Activated CD4-positive, alpha-beta T cell treated with anti-CD3 and anti-CD28 coated beads for 36 hours (primary cell): ENCODE results near the gene SLC16A12. TPM values are rescaled to one million over a fixed set of nuclear protein-coding genes. Genes with fewer than 3 reads are reported as not detected.

ENCODE experiments used
- ATAC-seq: fragments of 200-7000 bp; cut with Tn5 transposase; one replicate; pipeline ENCODE4 v1.10.0; 2021; ENCODE audit warnings: mild to moderate bottlenecking, moderate library complexity
- CTCF ChIA-PET: fragments of 350-600 bp; sonication (Branson Sonifier 250); formaldehyde crosslinking; loops from one replicate; lab custom pipeline; 2021; ENCODE audit warnings: antibody characterized with exemption; lab: Charles Lee
- POLR2A ChIA-PET: fragments of 350-600 bp; sonication (Branson Sonifier 250); formaldehyde crosslinking; loops from one replicate; lab custom pipeline; 2021; ENCODE audit warnings: antibody characterized with exemption, inconsistent platforms; lab: Charles Lee
- DNase-seq: peaks from one replicate; pipeline ENCODE4 v3.0.0-alpha.2; 2020
- H3K27ac Mint-ChIP-seq: one replicate; pipeline ENCODE4 v1.8.0; 2021; ENCODE audit warnings: mixed read lengths
- H3K27me3 Mint-ChIP-seq: one replicate; pipeline ENCODE4 v1.8.0; 2021; ENCODE audit warnings: mixed read lengths
- H3K36me3 Mint-ChIP-seq: one replicate; pipeline ENCODE4 v1.8.0; 2021; ENCODE audit warnings: low read depth, mixed read lengths
- H3K4me1 Mint-ChIP-seq: one replicate; pipeline ENCODE4 v1.8.0; 2021; ENCODE audit warnings: mixed read lengths
- H3K4me3 Mint-ChIP-seq: one replicate; pipeline ENCODE4 v1.8.0; 2021; ENCODE audit warnings: mild to moderate bottlenecking, moderate library complexity, mixed read lengths
- H3K9me3 Mint-ChIP-seq: one replicate; pipeline ENCODE4 v1.8.0; 2021; ENCODE audit warnings: low read depth, mixed read lengths
- intact Hi-C, 2 experiments: fragments of 100-400 bp; cut with DNase I in 1 of 2; cut with micrococcal nuclease in 1 of 2; formaldehyde crosslinking; loops; one replicate each; pipeline versions ENCODE4 v1.14.2 to v1.15.1; 2022 to 2024; cut with DNase I, micrococcal nuclease
- total RNA-seq, 2 experiments: library from RNA; stranded (reverse); gene quantifications; one replicate each; pipeline ENCODE4 v1.2.3, GENCODE V29; 2021

The SLC16A12 gene
- total RNA-seq, 2 experiments from 2014 or later = not detected

DNA sequence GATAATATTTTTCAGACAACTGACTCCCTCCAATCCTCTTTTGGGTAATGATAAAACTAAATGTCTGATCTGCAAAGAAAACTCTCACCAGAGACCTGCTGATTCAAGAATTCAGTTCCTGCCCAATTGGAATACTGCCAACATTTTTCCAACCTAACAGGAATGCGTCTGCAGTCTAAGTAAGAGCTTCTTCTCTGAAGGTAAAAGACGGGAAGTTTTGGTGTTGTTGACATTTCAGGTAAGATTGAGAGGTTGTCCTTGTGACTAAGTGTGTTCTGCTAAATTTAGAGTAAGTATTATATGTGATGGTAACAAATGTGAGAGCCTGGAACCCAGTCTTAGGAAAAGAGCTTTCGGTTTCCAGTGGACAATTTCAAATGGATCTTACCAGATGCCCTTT is 103.4 kb downstream of the SLC16A12 start:
- peaks cover 11% of the 10 kb centered on the region for H3K27me3 Mint-ChIP-seq
- no peaks in the 10 kb centered on the region for H3K9me3 Mint-ChIP-seq
- H3K4me1 Mint-ChIP-seq = no peaks in the 10 kb centered on the region
- DNase-seq (no peak), ATAC-seq (no peak)
- H3K36me3 Mint-ChIP-seq = no peaks in the 10 kb centered on the region
- intact Hi-C loops = no loop called here
- POLR2A ChIA-PET = no interaction called here
- no peak overlapping the region for H3K27ac Mint-ChIP-seq
- H3K4me3 Mint-ChIP-seq = no peak overlapping the region
- CTCF ChIA-PET = no interaction called here

DNA sequence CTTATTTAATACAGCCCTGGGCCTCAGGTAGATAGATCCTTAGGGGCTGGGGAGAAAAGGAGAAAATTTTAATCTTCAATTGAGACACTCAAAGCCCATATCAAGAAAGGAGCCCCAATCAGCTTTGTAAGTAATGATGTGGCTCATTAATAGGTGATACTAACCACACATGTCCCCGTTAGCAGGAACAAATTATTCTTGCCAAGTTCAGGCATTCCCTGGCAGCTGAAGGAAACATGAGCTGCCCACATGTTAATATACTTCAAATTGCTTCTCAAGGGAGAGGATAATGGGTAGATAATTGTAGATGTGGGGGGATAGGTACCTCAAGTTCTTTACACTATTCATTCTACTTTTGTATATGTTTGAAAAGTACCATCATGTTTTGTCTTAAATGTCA is 106.5 kb downstream of the SLC16A12 start:
- CTCF ChIA-PET = interaction anchor here (0.9 to 2.1 kb wide), 3 partner anchors 11 to 210 kb away, joined by 3 to 8 read pairs (median 4); no protein-coding TSS in a partner anchor
- H3K27ac Mint-ChIP-seq = no peak overlapping the region
- no peak for ATAC-seq

DNA sequence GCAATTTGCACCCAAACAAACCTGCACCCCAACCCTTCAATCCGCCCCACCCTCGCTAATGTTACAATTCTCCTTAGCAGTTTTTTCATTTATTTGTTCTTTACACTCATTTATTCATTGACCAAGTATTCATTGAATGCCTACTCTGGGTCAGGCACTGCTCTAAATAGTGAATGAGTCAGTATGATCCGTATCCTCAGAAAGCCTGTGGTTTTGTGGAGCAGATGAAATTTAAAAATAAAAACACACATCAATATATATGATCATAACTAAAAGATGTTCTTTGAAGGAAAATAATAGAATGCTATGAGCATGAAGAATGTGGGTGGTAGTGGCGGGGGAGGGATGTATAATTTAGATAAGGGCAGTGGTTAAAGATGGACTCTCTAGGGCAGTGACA is 107.8 kb downstream of the SLC16A12 start:
- H3K27me3 Mint-ChIP-seq = no peaks in the 10 kb centered on the region
- H3K36me3 Mint-ChIP-seq = no peaks in the 10 kb centered on the region
- intact Hi-C loops = no loop called here
- ChIA-PET CTCF (interaction anchor here (0.6 to 2.1 kb wide), 2 partner anchors 9 to 109 kb away, joined by 3 to 8 read pairs; no protein-coding TSS in a partner anchor), POLR2A (no interaction called here)
- ATAC-seq (no peak), DNase-seq (no peak)
- H3K4me3 Mint-ChIP-seq = no peak overlapping the region
- no peaks in the 10 kb centered on the region for H3K9me3 Mint-ChIP-seq
- H3K4me1 Mint-ChIP-seq = no peaks in the 10 kb centered on the region
- no peak overlapping the region for H3K27ac Mint-ChIP-seq

More for the DNA sequence above, 106.5 kb downstream of the SLC16A12 start:
- no peak overlapping the region for H3K4me3 Mint-ChIP-seq
- no peaks in the 10 kb centered on the region for H3K27me3 Mint-ChIP-seq
- no peaks in the 10 kb centered on the region for H3K9me3 Mint-ChIP-seq
- H3K4me1 Mint-ChIP-seq = no peaks in the 10 kb centered on the region
- no peak for DNase-seq
- no peaks in the 10 kb centered on the region for H3K36me3 Mint-ChIP-seq
- POLR2A ChIA-PET = no interaction called here
- intact Hi-C loops = no loop called here

DNA sequence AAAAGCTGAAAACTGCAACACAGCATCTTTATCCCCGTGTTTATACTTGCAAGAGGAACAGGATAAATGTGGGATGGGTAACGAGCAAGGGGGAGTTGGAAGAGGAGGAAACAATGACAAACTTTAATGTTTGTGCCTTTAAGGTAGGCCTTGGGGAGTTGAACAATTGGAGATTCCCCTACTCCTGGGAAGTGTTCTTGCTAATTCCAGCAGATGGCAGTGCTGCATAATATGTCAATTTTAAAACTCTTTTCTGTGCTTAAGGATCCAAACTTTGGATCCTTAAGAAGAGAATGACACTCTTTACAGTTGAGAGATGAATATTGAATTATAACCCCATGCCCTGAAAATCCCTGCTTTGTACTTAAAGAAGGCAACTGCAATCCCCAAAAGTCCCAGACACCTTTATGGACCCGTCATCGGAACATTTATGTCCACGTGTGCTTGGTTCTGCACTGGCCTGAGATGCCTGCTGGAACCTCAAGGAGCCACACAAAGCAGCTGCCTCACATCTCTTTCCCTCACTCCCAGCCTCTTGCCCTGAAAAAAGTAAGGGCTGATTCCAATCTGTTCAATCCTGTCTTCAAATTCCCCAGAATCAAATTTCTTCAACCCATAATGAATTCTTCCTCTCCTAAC is 109.0 kb downstream of the SLC16A12 start:
- POLR2A ChIA-PET = no interaction called here

DNA sequence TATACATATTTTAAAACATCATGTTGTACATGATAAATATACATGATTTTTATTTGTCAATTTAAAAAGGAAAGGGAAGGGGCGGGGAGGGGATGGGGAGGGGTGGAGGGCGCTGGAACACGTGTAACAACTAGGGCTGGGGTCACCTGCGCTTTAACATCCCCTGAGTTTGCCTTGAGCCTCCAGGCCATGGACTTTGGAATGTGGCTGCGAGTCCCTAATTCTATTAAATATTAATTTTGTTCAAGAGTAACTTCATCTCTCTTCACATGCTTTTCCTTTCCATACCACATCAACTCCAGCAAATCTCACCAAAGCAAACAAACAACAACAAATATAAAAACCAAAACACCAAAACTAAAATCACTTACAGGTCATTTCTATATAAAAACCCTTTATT is 110.4 kb downstream of the SLC16A12 start:
- intact Hi-C loops = no loop called here
- Mint-ChIP-seq H3K27ac (no peak overlapping the region), H3K4me1 (peaks cover 7% of the 10 kb centered on the region), H3K9me3 (no peaks in the 10 kb centered on the region), H3K36me3 (peaks cover 11% of the 10 kb centered on the region), H3K27me3 (no peaks in the 10 kb centered on the region), H3K4me3 (no peak overlapping the region)
- no peak for ATAC-seq
- ChIA-PET CTCF (interaction anchor here (1.2 to 1.7 kb wide), 3 partner anchors 10 to 13 kb away, joined by 3 to 5 read pairs (median 3); partner anchors contain the start of gene IFIT5), POLR2A (no interaction called here)
- no peak for DNase-seq

More for the DNA sequence above, 109.0 kb downstream of the SLC16A12 start:
- DNase-seq (no peak), ATAC-seq (peak; percentile 76)
- CTCF ChIA-PET = interaction anchor here (0.7 to 1.7 kb wide), 3 partner anchors 8 to 13 kb away, joined by 3 to 5 read pairs (median 3); partner anchors contain the start of gene IFIT5
- no peaks in the 10 kb centered on the region for H3K9me3 Mint-ChIP-seq
- intact Hi-C loops = loop anchor here (1.0 kb wide), 1 partner anchor 138 kb away; no protein-coding TSS in a partner anchor
- H3K4me1 Mint-ChIP-seq = peaks cover under 1% of the 10 kb centered on the region
- no peak overlapping the region for H3K4me3 Mint-ChIP-seq
- peaks cover under 1% of the 10 kb centered on the region for H3K36me3 Mint-ChIP-seq
- no peaks in the 10 kb centered on the region for H3K27me3 Mint-ChIP-seq
- H3K27ac Mint-ChIP-seq = no peak overlapping the region

DNA sequence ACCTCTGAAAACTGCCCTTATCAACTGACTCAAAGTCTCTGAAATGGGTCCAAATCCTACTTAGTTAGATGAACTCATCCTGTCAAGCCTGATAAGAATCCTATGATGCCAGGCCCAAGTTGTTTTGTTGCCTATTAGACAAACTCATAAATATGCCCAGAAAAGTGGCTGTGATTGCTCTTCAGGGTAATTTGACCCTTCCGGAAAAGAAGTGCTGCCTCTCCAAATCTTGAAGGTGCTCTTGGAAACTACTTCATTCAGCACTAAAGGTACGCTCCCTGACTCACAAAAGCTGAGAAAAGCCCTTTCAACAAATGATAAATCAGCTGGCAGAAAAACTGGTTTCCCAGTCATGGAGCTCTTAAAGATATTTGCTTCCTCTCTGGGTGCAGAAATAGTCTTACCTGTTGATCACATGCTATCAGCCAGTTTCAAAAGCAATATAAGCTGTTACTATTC is 114.3 kb downstream of the SLC16A12 start:
- intact Hi-C loops = no loop called here
- POLR2A ChIA-PET = no interaction called here
- peaks cover 32% of the 10 kb centered on the region for H3K4me1 Mint-ChIP-seq

DNA sequence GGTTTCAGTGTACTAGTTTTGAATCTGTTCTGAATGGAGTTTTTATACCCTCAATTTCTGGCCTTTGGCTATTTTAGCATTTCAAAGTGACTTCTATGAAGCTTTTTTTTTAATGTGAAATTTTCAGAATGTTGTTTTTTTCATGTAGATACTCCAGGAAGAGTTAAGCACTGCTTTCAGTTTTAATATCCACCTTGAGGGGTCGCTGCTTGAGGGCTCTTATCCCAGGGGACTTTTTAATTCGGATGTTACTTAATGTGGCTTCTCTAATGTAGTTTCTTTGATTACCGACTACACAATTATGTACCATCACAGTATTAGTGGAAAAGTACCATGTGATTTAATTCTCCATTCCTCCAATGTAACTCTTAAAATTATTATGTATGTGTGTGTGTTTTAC is 115.8 kb downstream of the SLC16A12 start:
- Mint-ChIP-seq H3K4me1 (peaks cover 36% of the 10 kb centered on the region), H3K4me3 (no peak overlapping the region), H3K27ac (peak overlapping the region; percentile 24), H3K9me3 (no peaks in the 10 kb centered on the region), H3K27me3 (no peaks in the 10 kb centered on the region), H3K36me3 (peaks cover 36% of the 10 kb centered on the region)
- ChIA-PET POLR2A (no interaction called here), CTCF (interaction anchor here (0.7 to 1.0 kb wide), 6 partner anchors 13 to 202 kb away, joined by 3 to 5 read pairs (median 4); no protein-coding TSS in a partner anchor)
- intact Hi-C loops = loop anchor here (5.0 to 10.0 kb wide), 5 partner anchors 283 to 1455 kb away; partner anchors contain the start of genes KIF20B (in 1 of the 2), RPP30 (in 1 of the 2) and STAMBPL1 (in 1 of the 2)
- ATAC-seq (no peak), DNase-seq (peak; percentile 24)

More for the DNA sequence above, 114.3 kb downstream of the SLC16A12 start:
- no peak for DNase-seq
- Mint-ChIP-seq H3K36me3 (peaks cover 29% of the 10 kb centered on the region), H3K27ac (peak overlapping the region; percentile 21), H3K4me3 (no peak overlapping the region), H3K27me3 (no peaks in the 10 kb centered on the region), H3K9me3 (no peaks in the 10 kb centered on the region)
- ATAC-seq = no peak
- CTCF ChIA-PET = interaction anchor here (0.7 kb wide), 1 partner anchor 9 kb away, joined by 3 read pairs; no protein-coding TSS in a partner anchor

DNA sequence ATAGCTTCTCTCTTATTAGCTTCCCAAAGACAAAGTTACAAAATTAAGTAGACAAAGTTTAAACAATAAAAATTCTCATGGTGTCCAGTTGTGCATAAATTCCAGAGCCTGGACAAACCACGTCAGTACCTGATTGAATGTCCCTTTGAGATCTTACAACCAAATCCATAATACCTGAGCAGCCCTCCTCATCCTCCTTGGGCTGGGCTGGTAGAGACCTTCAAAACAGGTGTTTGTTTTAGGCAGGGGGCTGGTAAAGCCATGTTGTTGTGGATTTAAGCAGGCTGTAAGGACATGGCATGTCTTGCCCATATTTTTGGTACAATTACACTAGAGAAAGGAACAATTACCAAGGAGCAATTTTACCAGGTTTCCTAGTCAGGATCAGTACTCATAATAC is 118.9 kb downstream of the SLC16A12 start:
- ATAC-seq (no peak), DNase-seq (no peak)
- ChIA-PET POLR2A (no interaction called here), CTCF (interaction anchor here (1.2 kb wide), 1 partner anchor 209 kb away, joined by 4 read pairs; no protein-coding TSS in a partner anchor)
- peak overlapping the region; percentile 81 for H3K4me3 Mint-ChIP-seq
- peaks cover 43% of the 10 kb centered on the region for H3K36me3 Mint-ChIP-seq
- intact Hi-C loops = loop anchor here (5.0 to 10.0 kb wide), 5 partner anchors 286 to 1458 kb away; partner anchors contain the start of genes KIF20B (in 1 of the 2), RPP30 (in 1 of the 2) and STAMBPL1 (in 1 of the 2)
- no peak overlapping the region for H3K27ac Mint-ChIP-seq
- H3K9me3 Mint-ChIP-seq = peaks cover 4% of the 10 kb centered on the region
- H3K27me3 Mint-ChIP-seq = no peaks in the 10 kb centered on the region
- H3K4me1 Mint-ChIP-seq = peaks cover 47% of the 10 kb centered on the region

DNA sequence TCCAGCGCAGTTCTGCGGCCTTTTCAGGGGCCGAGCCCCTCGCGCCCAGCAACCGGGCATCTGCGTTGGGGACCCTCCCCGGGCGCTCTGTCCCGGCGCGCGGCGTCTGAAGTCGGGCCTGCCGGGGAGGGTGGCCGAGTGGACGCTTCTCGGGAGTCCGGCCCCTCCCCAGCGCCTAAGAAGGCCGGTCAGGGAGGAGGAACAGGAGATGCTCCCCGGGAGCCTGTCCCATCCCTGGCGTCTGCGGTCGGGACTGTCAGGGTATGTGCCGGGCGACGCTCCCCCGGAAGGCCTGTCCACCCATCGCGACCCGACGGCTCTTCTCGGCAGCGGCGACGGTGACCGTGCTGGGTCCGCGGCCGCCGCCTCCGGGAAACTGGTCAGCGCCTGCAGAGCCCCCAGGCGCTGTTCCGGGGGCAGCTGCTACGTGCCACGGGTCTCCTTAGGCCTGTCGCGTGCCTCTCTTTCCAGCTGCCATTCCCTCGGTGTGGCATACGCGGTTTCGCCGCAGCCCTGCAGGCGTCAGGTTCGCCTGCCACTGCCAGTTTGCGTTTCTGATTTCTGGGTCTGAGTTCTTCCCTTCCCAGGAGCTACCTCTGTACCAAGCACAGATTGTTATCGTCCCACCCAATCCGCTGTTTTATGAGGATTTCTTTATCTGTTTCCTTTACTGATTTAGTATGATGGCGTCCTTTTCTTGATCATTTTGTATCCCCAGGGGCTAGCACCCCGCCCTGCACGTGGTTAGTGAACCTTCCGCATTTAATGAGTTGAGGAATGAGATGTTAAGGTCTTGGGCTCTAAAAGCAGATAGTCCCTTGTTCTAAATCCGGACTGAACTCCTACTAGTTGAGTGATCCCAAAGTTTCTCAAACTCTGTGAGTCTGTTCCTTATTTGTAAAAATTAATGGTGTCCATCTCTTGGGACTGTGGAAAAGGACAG is 120.2 kb downstream of the SLC16A12 start:
- intact Hi-C loops = loop anchor here (1.0 to 10.0 kb wide), 12 partner anchors 22 to 1460 kb away; partner anchors contain the start of genes IFIT1 (in 2 of the 2), KIF20B (in 2 of the 2), PANK1 (in 2 of the 2) and FAS (in 1 of the 2)
- H3K36me3 Mint-ChIP-seq = peaks cover 32% of the 10 kb centered on the region
- CTCF ChIA-PET = interaction anchor here (0.6 to 2.3 kb wide), 5 partner anchors 10 to 69 kb away, joined by 3 to 11 read pairs (median 3); partner anchors contain the start of gene IFIT1

DNA sequence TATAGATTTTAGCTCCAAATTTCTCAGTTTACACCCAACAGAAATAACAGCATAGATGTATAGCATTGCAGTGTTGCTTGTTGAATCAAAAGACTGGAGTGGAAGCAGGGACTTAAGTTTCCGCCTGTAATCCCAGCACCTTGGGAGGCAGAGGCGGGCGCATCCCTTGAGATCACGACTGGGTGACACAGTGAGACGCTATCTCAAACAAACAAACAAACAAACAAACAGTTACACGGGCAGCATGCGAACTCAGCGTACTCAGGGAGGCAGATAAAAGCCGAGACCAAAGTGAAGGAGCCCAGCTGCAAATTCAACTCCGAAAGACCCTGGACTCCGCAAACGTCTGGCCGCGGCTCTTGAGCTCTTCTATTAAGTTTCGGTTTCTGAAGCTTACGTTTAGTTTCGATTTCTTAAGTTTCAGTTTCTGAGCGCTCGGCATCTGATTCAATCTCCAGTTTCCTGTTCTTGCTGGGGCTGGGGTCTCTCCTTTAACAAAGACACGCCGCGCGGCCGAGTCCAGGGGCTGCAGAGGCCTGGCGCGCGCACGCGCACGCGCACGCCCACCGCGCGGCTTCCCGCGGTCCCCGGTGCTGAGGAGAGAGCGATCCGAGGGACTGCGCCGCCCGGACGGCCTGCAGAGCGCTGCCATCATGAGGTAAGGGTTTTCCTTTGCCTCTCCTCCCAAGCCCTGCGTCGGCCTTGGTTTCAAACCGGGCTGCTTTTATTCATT is 121.1 kb downstream of the SLC16A12 start, which contains the start of gene IFIT5:
TSS of gene IFIT5 (plus strand) at position 423 of the 733 bp plus-strand sequence. CDS start at position 654, 231 bp downstream.
- intact Hi-C loops = loop anchor here (1.0 to 10.0 kb wide), 10 partner anchors 22 to 1460 kb away; partner anchors contain the start of genes IFIT1 (in 2 of the 2), PANK1 (in 2 of the 2), FAS (in 1 of the 2) and IFIT2 (in 1 of the 2)
- ATAC-seq (peak; percentile 74), DNase-seq (peak; percentile 76)
- H3K27me3 Mint-ChIP-seq = no peaks in the 10 kb centered on the region
- peaks cover 29% of the 10 kb centered on the region for H3K36me3 Mint-ChIP-seq
- peak within 1 kb of the TSS; percentile 81 for H3K4me3 Mint-ChIP-seq
- POLR2A ChIA-PET = interaction anchor here (1.0 kb wide), 1 partner anchor 22 kb away, joined by 3 read pairs; the partner anchor contains the start of gene IFIT1
- H3K4me1 Mint-ChIP-seq = peaks cover 41% of the 10 kb centered on the region
- peaks cover 4% of the 10 kb centered on the region for H3K9me3 Mint-ChIP-seq
- peak within 1 kb of the TSS; percentile 98 for H3K27ac Mint-ChIP-seq
- CTCF ChIA-PET = interaction anchor here (0.6 to 2.3 kb wide), 9 partner anchors 11 to 197 kb away, joined by 3 to 11 read pairs (median 4); partner anchors contain the start of gene IFIT1

More for the DNA sequence above, 120.2 kb downstream of the SLC16A12 start:
- peak; percentile 60 for DNase-seq
- Mint-ChIP-seq H3K27me3 (no peaks in the 10 kb centered on the region), H3K9me3 (peaks cover 4% of the 10 kb centered on the region), H3K4me3 (peak overlapping the region; percentile 81), H3K27ac (peak overlapping the region; percentile 98), H3K4me1 (peaks cover 45% of the 10 kb centered on the region)
- POLR2A ChIA-PET = no interaction called here
- ATAC-seq = peak; percentile 46
